RWPE1 (cell line): ENCODE data around the gene ANAPC2.
A peak's percentile ranks its signal among the peaks of the same experiment; 100 is the strongest.

ENCODE experiments used
- CTCF ChIA-PET: fragments of 350-600 bp; sonication (Branson Sonifier 250); formaldehyde crosslinking; extraction: SDS; loops from one replicate; lab custom pipeline; 2021; lab: Yijun Ruan, JAX
- POLR2A ChIA-PET: fragments of 400-600 bp; formaldehyde crosslinking; extraction: SDS; loops from one replicate; lab custom pipeline; 2020; ENCODE audit warnings: antibody characterized with exemption; ENCODE audit not compliant: low non-redundant PET; lab: Yijun Ruan, JAX
- DNase-seq: peaks from one replicate; pipeline ENCODE4 v3.0.0; 2012; ENCODE audit warnings: low spot score
- H3K27ac ChIP-seq: fragments of 450-650 bp; 2 replicates; pipeline ENCODE4 v1.5.1; 2017
- CTCF ChIP-seq: fragments of 450-650 bp; conservative IDR thresholded peaks from 2 replicates; pipeline ENCODE4 v1.5.1; 2017; ENCODE audit warnings: low read depth, mild to moderate bottlenecking

The ANAPC2 gene

GRCh38 chr9:137180491-137180890 is 7.9 kb downstream of the ANAPC2 start:
- TF ChIP-seq CTCF, result no peak
- CTCF ChIA-PET, result interaction anchor here (0.5 to 1.2 kb wide), 3 partner anchors 9 to 345 kb away, joined by 3 to 5 read pairs (median 4); partner anchors contain the start of genes RNF224 and TMEM210
- POLR2A ChIA-PET, result no interaction called here
- DNase-seq, result no peak
- H3K27ac ChIP-seq, result no peak overlapping the region

GRCh38 chr9:137179761-137180160 is 8.6 kb downstream of the ANAPC2 start:
- DNase-seq, result no peak
- CTCF ChIA-PET, result no interaction called here
- TF ChIP-seq CTCF, result no peak
- H3K27ac ChIP-seq, result no peak overlapping the region
- POLR2A ChIA-PET, result no interaction called here

GRCh38 chr9:137178939-137179630 is 9.3 kb downstream of the ANAPC2 start:
- ChIA-PET POLR2A (interaction anchor here (0.5 to 1.0 kb wide), 2 partner anchors 48 to 50 kb away, joined by 3 to 6 read pairs; no protein-coding TSS in a partner anchor), CTCF (interaction anchor here (0.7 to 1.6 kb wide), 3 partner anchors 48 to 189 kb away, joined by 3 to 6 read pairs (median 4); partner anchors contain the start of gene RNF224)
- no peak for TF ChIP-seq CTCF

GRCh38 chr9:137178201-137178938 is 10.0 kb downstream of the ANAPC2 start:
- no peak for DNase-seq
- no peak for TF ChIP-seq CTCF
- CTCF ChIA-PET, result interaction anchor here (0.6 to 1.6 kb wide), 4 partner anchors 43 to 188 kb away, joined by 3 to 6 read pairs (median 4); partner anchors contain the start of gene RNF224
- POLR2A ChIA-PET, result interaction anchor here (0.5 to 1.0 kb wide), 2 partner anchors 47 to 49 kb away, joined by 3 to 6 read pairs; no protein-coding TSS in a partner anchor
- peak overlapping the region; percentile 26 for H3K27ac ChIP-seq

More at GRCh38 chr9:137178939-137179630, 9.3 kb downstream of the ANAPC2 start:
- DNase-seq, result no peak
- H3K27ac ChIP-seq, result peak overlapping the region; percentile 26

- ChIA-PET POLR2A (interaction anchor here (0.8 kb wide), 1 partner anchor 67 kb away, joined by 4 read pairs; no protein-coding TSS in a partner anchor), CTCF (interaction anchor here (0.5 to 1.9 kb wide), 24 partner anchors 10 to 294 kb away, joined by 3 to 11 read pairs (median 3); partner anchors contain the start of genes ANAPC2, CYSRT1, RNF224 and SAPCD2)
Observed at GRCh38 chr9:137176302-137177182, 11.8 kb downstream of the ANAPC2 start.

More at GRCh38 chr9:137176302-137177182, 11.8 kb downstream of the ANAPC2 start:
- DNase-seq, result peak; percentile 65
- H3K27ac ChIP-seq, result peak overlapping the region; percentile 26
- peak; percentile 78; the same call in 1 of the 2 replicates for TF ChIP-seq CTCF
